CD4-positive, alpha-beta T cell treated with Interferon alpha-2 for 1 hour (primary cell): ENCODE measurements around the gene TRPV4.

ENCODE experiments used
- DNase-seq, 2 donors: peaks; one replicate each; pipeline ENCODE4 v3.0.0-alpha.2; 2020 to 2022

TRPV4 gene

DNA sequence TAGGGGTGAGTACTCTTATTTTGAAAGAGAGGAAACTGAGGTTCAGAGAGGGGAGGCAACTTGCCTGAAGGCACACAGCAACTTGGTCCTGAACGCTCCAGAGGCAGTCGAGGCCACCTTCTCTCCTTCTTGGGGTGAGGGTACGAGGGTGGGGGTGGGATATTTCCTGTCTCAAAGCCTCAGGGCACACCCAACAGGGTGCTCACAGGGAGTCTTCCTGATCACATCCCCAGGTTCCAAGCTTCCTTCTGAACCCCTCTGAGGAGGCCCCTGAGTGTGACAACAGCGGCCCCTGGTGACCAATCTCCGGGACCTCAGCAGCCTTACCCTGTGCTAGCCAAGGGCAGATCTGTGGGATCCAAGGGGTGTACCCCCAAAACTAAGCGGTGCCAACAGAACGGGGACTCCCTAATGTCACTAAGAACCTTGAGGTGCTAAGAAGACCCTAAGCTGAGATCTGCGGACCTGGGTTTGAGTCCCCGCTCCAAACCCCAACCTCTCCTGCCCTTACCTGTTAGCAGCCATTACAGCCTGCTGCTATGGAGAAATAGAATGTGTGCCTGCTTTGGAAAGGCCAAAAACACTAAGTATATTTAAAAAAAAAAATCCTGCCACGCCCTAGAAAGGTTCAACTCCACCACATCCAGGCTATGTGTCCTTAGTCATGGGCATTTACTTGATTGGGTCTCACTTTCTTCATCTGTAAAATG is 57.9 kb downstream of the TRPV4 start:
- DNase-seq: peak; percentile 56 to 69

- no peak for DNase-seq
Observed at GRCh38 chr12:109773384-109774011, 59.7 kb downstream of the TRPV4 start.

DNA sequence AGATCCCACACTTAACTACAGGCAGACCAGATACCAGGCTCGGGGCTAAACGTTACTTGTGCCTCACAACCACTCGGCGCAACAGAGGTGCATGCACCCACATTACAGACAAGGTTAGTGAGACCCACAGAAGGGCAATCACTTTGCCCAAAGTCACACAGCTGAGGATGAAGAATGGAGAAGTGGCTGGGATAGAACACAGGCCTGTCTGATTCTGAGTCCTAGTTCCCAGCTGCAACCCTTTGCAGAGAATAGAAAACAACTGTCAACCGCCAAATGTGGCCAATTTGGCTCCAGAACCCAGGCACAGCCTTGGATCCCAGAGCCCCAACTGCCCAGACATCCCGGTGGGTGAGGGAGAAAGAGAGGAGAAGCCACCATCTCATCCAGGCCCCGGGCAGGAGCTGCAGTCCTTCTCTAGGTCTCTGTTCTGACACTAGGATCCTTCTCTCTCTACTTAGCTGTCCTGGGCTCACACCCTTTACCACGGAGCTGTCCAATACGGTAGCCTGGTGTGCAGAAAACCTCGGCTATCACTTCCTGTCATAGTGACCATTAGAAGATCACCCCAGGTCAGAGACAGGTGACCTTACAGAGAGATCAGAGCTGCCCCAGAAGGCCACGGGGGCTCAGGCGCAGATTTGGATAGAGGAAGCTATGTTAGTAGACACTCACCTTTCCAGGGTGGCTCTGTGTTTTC is 60.4 kb downstream of the TRPV4 start:
- DNase-seq: no peak

DNA sequence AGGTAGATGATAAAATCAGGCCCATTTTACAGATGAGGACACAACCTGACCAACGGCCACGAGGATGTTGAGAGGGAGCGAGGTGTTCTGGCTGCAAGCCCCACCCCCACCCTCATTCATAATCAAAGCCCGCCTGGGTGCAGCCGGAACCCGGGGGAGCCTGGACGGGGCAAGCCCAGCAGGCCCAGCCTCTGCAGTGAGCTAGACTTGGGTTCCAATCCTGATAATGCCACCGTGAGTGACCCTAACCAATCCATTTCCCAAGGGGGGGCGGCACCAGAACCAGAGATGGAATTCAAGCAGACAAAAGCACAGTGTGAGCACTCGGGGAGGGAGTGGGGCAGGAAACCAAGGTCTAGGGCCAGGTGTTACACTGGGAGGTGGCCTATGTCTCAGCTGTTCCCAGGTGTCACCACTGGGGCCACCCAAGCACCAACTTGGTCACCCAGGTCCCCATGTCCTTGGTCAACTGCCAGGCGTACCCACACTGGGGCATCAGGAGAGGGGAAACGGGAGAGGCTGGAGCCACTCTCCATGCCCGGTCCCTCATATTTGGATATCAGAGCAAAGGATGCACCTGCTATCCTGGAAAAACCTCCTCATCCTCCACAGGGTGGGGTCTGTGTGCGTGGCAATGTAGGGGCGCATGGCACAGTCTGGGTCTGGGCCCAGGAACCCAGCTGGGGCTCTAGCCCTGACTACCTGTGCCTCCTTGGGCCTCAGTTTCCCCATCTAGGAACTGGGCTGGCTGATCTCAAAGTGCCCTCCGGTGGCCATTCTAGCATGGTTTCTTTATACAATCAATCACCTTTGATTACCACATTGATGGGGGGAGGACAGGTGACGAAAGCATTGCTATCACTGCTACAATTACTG is 61.2 kb downstream of the TRPV4 start:
- DNase-seq: no peak

DNA sequence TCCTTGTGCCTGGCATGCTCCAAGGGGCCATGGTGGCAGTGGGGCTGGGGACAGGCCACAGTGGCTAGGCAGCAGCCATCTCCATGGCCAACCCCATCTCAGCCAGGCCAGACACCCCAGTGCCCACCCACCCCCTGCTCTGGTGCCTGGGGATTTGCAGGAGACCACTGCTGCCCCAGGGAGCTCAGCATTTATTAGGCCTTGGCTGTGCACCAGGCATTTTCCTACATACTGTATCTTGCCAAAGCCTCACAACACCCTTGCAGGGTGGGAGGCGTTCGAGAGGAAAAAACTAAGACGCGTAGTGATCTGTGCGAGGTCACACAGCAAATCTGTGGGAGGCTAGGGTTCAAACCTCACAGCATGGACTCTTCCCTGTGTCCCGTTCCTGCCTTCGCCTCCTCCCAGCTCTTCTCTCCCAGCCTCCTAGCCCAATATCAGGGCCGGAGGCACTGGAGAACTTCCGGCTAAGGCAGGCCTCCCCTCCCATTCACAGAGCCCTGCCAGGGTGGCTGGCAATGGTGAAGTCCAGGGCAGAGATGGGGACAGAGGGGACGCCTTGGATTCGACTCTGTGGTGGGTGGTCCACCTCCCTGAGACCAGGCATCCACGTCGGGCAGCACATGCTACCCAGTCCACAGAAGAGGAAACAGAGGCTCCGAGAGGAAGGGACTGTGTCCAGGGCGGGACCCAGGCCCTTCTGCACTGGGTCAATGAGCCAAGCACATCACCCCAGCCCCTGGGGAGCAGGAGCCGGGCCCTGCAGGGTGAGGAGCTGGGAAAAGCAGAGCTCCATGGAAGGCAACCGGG is 62.1 kb downstream of the TRPV4 start:
- DNase-seq: no peak

DNA sequence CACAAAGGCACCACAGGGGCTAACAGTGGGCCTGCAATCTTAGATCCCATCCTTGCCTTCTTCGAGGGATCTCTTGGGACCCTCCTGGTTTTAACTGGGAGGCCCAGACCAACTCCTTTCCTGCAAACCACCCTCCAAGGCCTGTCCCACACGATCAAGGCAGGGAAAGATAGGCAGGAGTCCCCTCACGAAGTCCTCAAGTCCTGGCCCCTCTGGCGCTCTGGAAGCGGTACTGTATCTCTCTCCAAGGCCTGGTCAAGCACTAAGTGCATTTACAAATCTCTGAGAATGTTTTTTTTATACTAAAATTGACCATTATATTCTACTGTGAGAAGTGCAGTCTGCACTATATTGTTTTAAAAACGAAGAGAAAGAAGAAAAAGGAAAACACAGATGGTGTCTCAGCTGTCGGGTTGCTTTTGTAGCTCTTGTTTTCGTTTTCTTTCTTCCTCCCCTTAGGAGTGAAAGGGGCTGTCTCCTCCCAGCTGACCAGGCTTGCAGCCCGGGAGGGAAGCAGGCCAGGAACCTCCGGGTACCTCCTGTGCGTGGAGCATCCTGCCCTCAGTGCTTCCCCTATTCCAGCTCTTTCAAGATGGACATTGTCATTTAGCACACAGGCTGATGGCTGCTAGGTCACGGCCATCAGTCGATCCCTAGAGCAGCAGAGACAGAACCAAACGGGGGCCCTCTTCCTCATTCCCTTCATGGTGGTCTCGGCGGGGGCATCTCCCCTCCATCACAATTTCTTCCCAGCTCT is 62.9 kb downstream of the TRPV4 start:
- DNase-seq: no peak

- DNase-seq: no peak
Observed at GRCh38 chr12:109768901-109769670, 64.1 kb downstream of the TRPV4 start.

GRCh38 chr12:109767991-109768900 is 65.0 kb downstream of the TRPV4 start:
- DNase-seq: no peak

DNA sequence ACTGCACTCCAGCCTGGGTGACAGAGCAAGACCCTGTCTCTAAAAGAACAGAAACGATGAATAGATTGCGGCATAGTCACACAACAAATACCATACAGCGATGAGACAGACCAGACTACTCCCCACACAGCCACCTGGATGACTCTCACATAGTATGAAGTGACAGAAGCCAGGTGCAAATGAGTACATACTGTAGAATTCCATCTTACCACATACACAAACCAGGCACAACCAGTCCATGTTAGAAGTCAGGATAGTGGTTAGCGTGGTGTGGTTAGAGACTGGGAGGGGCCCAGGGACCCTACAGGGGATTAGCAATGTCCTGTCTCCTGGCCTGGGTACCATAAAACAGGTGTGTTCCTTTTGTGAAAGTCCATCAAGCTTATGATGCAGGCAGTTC is 65.7 kb downstream of the TRPV4 start:
- no peak for DNase-seq

DNA sequence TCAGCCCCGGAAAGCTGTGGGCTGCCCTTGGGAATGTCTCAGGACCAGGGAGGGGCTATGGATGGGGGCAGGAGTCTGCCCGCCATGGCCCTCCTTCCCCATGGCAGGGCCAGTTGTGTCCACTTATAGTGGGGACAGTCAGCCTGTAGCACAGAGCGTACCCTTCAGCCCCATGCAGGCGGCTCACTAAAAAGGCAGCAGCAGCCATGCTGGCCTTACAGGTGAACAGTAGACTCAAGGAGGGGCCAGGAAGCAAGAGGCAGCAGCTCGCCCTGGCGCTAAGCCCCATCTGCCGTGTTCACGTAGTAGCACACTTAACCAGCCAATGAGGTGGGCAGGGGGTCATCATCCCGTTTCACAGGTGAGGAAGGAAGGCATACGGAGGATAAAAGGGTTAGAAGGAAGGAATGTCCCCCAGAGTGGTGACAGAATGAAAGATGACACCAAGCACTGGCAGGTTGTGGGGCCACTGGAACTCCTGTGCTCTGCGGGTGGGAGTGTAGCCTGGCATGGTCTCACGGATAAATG is 66.9 kb downstream of the TRPV4 start:
- no peak for DNase-seq

GRCh38 chr12:109765446-109765810 is 67.8 kb downstream of the TRPV4 start:
- DNase-seq: no peak

- DNase-seq: no peak
Observed at GRCh38 chr12:109764776-109765445, 68.3 kb downstream of the TRPV4 start.

- no peak for DNase-seq
Observed at GRCh38 chr12:109764123-109764522, 69.1 kb downstream of the TRPV4 start.

GRCh38 chr12:109763201-109763841 is 69.9 kb downstream of the TRPV4 start:
- DNase-seq: peak in 1 of 2 donors; percentile 35

GRCh38 chr12:109762673-109763191 is 70.5 kb downstream of the TRPV4 start:
- DNase-seq: no peak

GRCh38 chr12:109762071-109762672 is 71.0 kb downstream of the TRPV4 start:
- no peak for DNase-seq
